HG02884 (cell line): Measurements from ENCODE around the gene PRR3.

Source experiments
- ATAC-seq: cut with Tn5 transposase; IDR thresholded peaks from one replicate; pipeline ENCODE4 v1.9.1; 2021; ENCODE audit warnings: mild to moderate bottlenecking, moderate library complexity; ENCODE audit not compliant: unreplicated experiment

PRR3 gene

DNA sequence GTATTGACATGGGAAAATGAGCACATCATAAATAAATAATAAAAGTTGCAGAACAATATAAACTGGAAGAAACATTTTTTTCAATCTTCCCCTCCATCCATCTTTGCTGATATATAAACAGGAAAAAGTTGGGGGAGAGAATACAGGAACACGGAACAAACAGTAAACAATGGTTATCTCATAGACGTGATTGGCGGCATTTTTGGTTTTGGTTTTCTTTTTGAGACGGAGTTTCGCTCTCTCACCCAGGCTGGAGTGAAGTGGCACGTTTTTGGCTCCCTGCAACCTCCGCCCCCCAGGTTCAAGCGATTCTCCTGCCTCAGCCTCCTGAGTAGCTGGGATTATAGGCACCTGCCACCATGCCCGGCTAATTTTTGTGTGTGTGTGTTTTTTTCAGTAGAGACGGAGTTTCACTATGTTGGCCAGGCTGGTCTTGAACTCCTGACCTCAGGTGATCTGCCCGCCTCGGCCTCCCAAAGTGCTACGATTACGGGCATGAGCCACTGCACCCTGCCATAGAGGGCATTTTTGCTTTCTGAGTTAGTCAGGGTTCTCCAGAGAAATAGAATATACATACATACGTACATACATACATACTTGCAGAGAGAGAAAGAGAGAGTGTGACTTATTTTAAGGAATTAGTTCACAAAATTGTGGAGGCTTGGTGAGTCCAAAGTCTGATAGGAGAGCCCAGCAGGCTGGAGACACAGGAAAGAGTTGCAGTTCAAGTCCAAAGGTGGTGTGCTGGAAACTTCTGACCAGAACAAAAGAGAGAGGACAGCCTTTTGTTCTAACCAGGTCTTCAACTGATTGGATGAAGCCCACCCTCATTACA, 23.4 kb upstream of the PRR3 start:
- no peak for ATAC-seq

DNA sequence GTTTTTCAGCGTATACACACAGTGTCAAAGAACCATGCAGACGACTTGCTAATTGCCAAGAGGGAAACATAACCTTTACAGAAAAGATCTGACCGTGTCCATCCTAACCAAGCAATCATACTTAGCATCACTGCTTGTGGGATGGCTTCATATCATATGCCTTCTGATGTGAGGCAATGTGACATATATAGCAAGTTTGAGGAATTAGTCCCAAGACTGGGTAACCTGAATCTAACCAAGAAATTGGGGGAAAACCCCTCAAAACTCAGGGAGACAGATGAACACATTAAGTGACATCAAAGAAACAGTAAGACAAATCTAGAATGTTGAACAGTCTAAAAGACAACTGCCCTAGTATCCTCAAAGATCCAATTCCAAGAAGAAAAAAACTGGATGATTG, 19.2 kb upstream of the PRR3 start:
- ATAC-seq = no peak

DNA sequence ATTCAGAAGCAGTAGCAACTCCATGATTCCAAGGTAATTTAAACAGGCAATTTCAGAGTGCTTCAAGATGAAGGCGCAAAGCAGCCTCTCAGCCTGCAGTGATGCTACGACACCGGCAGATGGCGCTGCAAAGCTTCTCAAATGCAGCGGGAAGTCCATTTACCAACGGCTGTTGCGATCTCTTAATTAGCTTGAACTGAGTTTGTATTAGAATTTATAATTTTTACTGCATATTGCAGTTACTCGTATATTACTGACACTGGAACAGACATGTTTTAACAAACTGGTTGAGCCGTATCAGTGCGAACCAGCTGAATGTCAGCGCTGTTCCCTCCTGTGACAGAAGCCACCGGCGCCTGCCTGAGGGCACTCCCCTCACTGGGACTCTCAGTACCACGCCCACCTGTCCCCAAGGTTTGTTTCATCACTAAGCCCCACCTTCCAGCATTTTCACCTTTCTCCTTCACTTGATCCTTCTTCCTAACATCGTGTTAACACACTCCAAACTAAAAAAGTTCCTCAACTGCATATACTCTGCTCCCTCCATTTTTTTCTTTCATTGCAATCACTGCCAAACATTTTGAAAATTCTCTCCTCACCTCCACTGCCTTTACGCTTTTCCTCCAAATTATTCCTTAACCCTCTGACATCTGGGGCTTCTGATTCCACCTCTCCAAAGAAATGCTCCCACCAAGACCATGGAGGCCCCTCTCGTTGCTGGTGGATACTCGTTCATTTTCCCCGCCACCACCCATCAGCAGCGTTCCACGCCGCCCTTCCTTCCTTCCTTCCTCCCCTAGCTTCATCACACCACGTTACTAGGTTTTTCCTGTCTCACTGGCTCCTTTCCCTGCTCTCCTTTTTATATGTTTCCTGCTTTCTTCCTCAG, 15.3 kb upstream of the PRR3 start:
- no peak for ATAC-seq

DNA sequence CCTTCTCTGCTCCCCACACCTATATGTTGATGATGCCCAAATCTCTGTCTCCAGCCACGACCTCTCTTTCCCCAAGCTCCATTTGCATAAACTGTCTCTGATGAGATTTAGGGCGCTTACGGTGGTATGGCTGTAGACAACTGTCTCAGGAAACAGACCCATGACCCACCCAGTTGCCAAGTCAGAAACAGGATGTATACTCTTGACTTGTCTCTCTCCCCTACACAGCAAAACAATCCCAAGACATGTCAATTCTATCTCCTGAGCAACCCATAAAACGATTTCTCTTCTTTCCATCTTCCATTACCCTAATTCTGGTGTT, 14.7 kb upstream of the PRR3 start:
- no peak for ATAC-seq

DNA sequence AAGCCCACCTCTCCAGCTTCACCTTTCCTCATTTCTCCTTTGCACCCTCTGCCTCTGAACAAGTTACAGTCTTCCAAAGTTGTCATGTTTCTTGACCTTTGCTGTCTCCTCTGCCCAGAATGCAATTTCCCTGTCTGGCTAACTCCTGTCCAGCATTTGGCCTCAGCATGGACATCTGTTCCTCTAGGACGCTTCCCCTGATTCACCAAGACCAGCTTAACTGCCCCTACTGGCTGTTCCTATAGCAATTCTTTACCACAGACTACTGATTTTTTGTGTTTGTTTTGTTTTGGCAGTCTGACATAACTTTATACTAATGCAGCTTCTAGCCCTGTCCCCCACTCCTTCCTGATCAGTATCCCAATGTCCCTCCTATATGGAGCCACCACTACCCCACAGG, 14.2 kb upstream of the PRR3 start:
- ATAC-seq = no peak

DNA sequence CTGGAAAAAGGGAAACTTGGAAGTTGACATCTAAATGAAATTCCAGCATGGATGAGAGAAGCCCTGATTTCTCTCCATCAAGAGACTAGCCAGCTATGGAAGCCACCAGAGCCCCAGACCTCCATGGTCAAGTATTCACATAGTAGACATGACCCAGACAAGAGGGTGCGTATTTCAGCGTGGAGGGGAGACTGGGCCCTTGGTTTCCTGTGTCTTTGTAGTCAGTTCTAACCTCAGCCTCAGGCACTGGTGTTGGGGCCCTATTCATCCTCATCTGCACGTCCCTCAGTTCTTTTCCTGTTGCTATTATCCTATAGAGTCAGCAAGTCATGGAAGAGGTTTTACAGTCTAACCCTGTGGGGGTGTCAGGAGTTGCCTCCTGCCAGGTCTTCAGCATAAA, 13.3 kb upstream of the PRR3 start:
- no peak for ATAC-seq

DNA sequence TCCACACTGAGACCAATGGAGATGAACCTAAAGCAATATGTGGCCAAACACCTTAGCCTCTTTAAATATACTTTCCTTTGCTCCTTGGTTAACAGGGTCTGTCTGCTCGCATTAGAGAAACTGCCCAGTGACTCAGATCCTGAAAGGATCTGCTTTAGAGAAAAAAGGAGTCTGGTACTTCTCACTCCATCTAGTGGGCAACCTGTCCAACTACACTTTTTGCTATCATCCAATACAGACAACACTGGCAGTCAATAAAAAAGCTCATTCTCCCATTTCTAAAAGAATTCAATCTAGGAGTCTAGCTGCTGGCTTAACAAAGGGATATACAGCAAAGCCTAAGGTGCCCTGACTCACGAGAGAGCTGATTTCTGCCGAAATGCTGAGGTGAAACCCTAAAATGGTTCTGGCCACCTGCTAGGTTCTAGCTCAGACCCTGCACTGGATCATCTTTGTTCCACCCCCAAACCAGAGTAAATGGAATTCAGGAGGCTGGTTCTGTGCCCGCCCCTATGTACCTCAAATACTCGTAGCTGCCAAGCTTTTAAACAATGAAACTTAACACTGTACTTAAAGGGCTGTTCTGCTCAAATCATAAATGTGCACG, 12.3 kb upstream of the PRR3 start:
- ATAC-seq = no peak

DNA sequence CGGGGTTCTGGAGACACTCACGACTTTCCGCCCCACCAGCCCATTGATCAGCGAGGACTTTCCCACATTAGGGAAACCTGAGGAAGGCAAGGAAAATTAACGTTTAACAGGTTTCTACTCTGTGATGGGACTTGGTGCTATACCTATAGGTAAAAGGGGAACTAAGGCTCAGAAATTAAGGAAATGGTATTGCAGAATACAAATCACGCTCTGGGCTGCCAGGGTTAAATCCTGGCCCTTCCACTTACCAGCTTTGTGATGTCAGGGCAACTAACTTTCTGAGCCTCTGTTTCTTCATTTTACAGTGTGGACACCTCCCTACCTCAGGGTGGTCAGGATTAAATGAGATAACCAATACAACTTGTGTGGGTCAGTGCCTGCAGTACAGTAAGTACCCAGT, 9.6 kb upstream of the PRR3 start:
- no peak for ATAC-seq

DNA sequence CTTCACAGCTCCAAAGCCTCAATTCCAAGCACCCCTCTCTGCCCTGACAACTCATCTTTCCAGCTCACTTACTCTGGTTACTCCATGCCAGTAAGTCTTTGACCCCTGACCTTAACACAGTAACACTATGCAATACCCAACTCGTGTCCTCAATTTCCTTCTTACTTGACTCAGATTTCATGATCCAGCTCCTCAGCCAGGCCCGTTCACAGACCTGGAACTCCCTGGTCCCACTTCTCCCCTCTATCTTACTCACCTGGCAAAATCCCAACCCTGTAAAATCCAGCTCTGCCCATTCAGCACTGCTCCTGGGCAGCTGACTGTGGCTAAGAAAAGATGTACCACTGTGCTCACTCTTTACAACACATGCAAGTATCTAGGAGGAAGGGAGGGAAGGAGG, 8.7 kb upstream of the PRR3 start:
- no peak for ATAC-seq

DNA sequence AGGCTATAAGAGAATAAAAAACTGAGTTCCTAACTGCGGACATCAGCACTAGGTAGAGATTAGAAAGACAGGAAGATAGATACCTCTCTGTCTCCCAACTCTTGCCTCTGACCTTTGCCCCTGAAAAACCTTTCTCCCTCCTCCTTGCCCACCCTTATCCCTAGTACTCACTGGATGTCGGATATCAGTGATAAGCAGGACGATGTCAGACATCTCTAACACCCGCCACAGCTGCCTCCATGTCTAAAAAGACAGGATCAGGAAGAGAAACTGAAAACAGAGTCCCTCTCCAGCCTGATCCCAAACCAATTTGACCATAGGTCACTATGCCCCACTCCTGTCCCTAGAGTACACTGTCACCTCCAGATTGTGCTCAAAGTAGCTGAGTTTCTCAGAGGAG, 2.7 kb upstream of the PRR3 start:
- no peak for ATAC-seq

DNA sequence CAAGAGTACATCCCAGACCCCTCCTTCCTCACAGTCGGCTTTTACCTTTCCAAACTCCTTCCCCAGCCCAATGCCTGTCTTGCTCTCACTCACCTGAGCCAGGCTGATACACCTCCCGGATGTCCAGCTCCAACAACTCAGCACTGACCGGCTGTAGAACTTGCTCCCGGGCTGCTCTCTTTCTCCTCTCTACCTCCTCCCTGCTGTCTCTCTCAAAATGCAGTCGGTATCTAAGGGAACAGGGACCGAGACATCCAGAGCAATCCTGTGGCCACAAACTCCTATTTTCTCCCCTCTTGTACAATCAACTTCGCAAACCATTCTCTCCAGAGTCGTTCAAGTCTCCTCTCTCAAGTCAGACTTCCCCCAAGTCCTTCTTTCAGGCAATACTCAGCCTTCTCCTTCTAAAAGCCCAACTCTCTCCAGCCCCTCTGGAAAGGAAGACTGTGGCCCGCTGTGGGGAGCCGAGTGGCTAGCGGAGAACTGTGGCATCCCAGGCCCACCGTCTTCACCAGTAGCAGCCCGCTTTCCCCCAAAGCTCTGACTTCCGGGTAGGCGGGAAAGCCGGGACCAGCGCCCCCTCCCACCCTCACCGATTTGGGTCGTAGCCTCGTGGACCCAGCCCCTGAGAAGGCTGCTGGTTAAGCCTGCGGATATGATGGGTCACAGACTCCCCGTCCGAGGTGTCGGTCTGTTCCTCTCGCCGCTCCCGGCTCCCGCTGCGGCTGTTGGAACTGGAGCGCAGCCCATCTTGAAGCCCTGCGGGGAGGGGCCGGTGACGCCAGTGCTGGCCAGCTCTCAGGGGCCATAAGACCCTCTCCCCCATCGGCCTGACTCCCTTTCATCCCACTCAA, 1.9 kb upstream of the PRR3 start:
- no peak for ATAC-seq

DNA sequence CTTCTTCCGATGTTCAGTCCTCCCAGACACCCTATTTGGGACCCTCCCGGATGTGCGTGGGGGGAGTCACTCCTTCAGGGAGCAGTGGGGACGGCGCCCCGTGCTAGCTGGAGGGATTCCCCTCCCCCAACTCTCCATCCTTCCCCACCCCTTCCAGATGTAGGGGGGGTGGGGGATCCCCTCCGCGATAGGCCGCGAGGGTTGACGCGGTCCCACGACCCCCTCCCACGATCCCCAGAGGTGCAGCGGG, 1.4 kb upstream of the PRR3 start:
- no peak for ATAC-seq

DNA sequence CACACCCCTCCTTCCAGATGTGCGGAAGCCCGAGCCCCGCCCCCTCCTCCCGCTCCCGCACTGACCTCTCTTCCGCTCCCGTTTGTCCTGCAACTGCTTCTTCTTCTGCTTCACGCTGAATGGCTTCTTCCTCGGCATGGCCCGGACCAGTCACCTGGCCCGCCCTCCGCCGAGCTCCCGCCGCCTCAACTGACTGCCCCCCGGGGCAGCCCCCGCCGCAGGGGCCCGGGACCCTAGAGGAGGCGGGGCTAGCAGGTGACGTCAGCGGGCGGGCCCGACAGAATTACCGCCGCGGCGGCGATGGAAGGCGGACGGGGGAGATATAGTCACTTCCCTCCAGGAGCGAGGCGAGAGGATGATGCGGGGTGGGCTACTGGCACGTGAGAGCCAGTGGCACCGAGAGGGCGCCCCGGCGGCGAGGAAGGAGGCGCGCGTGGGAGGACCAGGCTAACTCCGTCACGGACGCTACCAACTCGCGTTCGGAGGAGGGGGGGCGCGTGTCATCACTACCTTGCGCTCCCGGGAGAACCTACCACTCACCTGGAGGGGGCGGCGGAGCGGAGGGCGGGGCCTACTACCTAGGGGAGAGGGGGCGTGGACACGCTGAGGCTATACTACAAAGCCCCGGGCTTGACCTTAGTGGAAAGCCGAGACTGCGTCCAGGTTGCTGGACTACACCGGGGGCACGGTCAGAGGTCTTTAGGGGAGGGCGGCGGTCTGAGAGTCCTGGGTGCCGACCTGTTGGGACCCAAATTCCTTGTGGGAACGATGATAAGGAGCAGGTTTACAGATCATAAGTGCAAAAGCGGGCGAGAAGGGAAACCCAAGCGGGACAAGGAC, 809 bp upstream of the PRR3 start, which contains the start of gene GNL1:
TSS of gene GNL1 (minus strand) at position 424 of the 840 bp plus-strand sequence. CDS start at position 138, 286 bp downstream.
- peak; percentile 76 for ATAC-seq

DNA sequence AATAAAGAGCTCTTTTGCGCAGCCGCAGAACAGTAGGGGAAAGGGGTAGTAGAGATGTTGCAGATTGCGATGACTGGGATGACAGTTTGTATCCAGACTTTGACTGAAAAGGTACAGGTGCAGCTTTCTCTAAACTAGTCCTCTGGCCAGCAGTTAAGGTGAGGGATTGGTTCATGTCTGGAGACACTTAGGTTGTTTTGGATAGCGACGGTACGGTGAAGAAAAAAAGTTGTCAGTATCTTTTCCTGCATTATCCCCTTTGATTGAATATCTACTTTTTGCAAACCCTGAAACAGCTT, 537 bp downstream of the PRR3 start:
- no peak for ATAC-seq

DNA sequence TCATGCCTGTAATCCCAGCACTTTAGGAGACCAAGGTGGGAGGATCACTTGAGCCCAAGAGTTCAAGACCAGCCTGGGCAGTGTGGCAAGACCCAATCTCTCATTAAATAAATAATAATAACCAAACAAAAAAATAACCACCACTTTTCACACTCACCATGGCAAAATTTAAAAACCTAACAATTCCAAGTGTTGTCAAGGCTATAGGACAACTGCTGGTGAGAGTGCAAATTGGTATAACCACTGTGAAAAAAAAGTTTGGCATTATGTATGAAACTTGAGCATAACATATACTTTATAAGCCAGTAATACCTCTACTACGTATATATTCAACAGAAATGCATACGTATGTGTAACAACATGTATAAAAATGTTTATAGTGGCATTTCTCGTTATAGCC, 3.8 kb downstream of the PRR3 start:
- ATAC-seq = no peak

DNA sequence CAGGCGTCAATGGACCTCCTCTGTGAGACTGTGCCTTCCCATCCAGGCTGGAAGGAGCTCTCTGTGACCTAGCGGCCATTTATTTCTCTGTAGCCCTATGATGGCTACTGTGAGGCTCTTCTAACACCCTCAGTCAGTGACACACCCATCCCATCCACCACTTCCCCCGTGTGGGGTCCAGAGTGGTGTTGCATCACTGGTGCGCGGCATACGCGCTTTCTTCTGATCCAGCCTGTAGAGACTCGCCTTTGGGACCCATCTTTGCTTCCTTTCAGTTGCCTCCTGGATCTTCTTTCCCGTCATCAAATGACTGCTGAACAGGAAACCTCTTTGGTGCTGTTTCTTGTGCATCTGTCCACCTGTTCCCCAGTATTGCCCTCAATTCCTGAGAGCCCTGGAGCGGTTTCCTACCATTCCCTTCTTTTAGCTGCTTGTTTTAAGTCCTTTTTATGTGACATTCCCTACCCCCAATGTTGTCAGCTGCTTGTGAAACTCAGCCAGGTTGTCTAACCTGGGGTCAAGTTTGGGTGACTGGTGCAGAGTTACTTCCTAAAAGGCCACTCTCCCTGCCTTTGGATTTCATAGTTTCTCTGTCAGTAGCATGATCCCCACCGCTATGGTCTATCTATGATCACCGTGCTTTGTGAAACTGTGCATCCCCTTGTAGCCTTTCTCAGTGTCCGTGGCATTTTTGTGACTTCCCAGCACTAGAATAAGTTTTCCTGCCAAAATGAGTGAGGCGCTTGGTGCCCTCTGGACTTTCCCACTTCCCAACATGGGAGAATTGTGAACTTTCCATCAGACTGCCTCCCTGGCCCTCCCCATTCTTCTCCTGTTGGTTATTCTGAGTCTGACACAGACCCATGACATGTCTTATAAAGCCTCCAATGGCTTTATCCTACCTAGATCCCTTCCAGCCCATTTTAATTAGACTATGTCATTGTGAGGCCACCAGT, 5.7 kb downstream of the PRR3 start:
- ATAC-seq = no peak

DNA sequence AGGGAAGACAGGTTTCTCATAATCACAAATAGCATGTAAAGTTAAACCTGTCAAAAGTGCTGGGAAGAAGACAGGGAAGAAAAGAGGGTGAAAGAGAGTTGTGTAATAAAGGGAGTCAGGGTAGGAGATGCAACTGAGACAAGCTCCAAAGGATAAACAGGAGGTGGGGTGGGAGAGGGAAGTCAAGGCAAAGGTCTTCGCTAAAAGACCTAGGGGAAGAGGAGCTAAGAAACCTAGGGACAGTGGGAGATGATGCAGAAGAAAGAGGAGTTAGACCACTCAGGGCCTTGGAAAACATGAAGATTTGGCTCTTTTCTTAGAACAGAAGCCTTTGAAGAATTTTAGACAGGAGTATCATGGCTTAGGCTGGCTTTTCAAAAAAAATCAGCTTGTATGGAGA, 7.0 kb downstream of the PRR3 start:
- ATAC-seq = no peak

DNA sequence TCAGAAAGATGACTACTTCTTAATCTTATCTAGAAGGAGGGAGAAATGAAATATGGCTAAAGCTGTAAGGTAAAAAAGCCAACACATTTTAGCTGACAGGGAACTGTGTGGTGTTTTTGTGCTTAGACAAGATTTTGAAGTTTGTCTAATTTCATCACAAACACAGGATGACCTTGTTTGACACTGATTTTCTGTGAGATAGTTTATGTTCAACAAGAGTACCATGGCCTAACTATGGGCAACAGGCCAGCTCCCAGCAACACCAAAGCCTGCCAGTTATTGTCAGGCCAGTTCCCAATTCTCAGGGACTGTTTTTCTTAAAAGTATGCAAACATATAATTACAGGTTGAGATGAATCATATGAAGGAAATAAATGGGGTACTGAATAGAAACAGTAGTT, 8.7 kb downstream of the PRR3 start:
- no peak for ATAC-seq

DNA sequence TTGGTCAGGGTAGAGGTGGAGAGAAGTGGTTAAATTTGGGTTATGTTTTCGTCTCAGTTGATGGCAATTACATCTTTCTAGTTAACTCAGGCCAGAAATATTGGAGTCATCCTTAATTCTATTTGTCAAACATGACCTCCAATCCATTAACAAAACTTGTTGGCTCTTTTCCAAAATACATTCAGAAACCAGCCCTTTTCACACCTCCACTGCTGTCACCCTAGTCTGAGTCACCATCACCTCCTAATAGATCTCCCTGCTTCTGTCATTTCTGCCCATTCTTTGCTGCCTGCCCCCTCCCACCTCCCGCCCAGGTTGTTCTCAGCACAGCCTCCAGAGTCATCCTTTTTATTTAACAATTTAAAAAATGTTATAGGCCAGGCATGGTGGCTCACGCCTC, 11.2 kb downstream of the PRR3 start:
- ATAC-seq = no peak
